Activated T-cell treated with anti-CD3 and anti-CD28 coated beads for 4 hours (primary cell): ENCODE data around the gene NOS1AP.
"Not testable (repeated sequence)": the region's sequence is repeated elsewhere in the genome, so short reads cannot be mapped to it uniquely, and the experiment has no call there.

Source experiments
- DNase-seq: peaks from one replicate; pipeline ENCODE4 v3.0.0-alpha.2; 2020

NOS1AP gene

GRCh38 chr1:162197615-162198421 lies 128.3 kb downstream of the NOS1AP start:
- DNase-seq: no peak

DNA sequence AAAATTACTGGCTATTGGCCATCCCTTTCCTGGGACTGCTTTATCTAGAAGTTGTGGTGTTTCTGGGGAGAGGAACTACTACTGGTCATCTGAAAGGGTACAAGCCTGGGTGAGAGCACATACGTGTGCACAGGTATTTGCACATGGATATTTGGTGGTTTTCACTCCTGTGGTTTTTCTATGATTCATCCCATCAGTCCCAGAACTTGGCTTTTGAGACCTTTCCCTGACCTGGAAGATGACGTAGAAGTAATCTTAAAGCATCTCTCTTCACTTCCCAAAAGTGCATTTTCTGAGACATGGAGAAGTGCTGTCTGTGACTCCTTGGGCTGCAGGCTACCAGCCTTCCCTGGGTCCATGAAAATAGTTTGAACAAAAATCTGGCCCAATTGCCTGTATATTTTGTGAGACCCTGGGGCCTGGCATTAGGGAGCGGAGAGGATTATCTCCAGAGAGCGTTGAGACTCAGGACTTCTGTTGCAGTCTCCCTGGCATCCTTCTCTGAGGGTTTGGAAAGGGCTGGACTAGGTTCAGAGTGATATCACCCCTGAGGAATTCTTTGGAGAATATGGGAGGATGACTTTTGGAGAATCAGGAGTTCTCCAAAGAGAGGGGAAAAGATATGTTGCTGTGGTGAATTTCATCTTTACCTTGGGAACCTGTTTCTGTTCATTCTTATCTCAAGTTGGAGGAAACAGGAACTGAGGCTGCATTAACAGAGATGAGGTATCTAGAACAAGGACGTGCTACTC lies 130.8 kb downstream of the NOS1AP start:
- no peak for DNase-seq

GRCh38 chr1:162201062-162201461 lies 131.6 kb downstream of the NOS1AP start:
- DNase-seq: not testable (repeated sequence)

DNA sequence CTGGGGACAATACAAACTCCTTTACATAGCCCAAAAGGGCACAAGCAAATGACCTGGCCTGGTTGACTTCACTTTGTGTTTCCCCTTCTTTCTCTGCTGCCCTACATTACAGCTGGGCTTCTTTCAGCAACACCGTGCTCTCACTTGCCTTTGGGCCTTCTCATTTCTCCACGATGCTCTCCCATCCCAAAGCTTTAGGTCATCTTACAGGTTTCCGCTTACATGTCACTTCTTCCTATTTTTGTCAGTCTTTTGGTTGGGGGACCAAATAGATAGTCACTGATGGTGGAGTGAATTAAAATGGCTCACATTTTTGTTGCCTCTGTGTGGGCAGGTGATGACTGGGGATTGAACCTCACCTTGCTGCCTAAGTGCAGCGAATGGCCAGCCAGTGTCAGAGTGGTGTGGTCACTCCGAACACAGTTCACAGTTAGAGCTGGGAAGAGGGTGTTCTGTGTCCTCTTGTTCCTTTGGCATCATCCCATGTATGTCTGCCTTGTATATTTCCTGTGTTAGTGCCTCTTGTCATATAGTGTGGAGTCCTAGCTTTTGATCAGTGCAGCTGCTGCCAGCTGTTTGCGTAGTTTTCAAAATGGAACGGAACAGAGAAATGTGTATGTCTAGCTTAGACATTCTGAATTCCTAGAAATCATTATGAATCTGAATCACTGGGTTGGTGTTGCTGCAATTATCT lies 134.8 kb downstream of the NOS1AP start:
- no peak for DNase-seq

- DNase-seq: no peak
These were observed 135.3 kb downstream of the NOS1AP start for GRCh38 chr1:162204823-162205155.

GRCh38 chr1:162206300-162206699 lies 136.8 kb downstream of the NOS1AP start:
- DNase-seq: no peak

- DNase-seq: no peak
These were observed 137.5 kb downstream of the NOS1AP start for GRCh38 chr1:162206749-162207635.

DNA sequence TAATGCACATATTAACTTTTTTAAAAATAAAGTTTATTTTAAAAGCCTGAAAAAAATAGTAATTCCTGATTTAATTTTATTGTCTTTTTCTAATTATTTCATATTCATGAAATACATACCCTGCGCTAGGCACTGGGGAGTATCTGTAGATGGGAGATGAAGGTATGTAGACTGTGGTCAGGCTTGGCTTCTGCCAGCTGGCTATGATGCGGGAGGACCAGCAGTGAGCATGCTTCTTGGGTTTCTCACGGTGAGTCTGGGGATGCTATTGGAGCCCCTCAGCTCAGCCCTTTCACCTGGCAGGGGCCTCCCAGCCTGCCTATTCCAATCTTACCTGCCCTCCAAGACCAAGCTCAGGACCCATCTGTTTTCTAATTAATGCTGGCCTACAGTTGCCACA lies 138.4 kb downstream of the NOS1AP start:
- DNase-seq: no peak

DNA sequence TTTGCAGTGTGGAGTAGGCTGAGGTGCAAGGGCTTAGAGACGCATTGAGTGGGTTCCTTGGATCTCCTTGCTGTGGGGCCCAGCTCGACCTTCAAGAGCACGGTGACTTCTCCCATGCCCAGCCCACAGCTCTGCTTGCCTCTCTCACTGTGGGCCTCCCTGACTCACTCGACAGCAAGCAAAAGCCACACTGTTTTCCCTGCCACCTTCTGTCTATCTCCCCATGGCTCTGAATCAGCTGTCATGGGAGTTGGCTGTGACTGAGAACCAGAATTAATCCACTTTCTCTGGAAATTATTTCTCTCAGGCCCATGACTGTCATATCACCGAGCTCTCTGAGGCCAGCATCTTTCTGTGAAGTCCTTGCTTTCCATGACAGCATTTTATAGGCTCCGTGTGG lies 140.7 kb downstream of the NOS1AP start:
- no peak for DNase-seq

DNA sequence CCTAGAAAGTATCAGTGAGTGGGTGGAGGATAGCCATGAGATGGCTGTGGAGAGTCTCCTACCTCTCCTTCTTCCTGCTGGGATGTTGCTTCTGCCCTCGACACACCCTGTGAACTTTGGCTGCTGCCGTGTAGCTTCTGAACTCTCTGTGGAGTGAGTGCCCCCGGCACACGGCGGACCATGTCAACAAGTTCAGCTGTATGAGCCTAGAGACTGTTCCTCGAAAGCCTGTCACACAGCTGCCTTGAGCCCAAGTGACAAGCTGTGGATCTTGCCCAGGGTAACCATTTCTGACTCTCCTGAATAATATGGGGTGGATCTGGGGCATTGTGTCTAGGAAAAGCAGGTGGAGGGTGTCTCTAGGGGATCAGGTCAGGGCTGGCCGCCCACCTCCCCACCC lies 143.2 kb downstream of the NOS1AP start:
- DNase-seq: no peak

GRCh38 chr1:162213281-162213912 lies 143.9 kb downstream of the NOS1AP start:
- no peak for DNase-seq

DNA sequence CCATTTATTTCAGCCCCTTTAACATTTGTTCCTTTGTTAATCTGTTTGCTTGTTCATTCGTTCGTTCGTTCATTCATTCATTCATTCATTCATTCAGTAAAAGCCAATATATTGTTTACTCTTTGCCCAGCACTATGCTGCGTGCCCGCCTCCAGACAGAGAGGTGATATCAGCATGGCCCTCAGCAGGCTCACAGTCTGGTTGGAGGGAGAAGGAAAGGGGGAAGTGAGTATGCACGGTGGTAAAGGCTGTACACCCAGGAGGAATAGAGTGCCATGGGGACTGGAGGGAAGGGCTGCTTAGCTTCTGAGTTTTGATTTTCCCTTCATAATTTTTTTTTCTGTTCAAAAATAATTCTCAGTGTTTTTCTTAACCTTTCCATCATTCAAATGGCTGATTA lies 144.7 kb downstream of the NOS1AP start:
- no peak for DNase-seq

- no peak for DNase-seq
These were observed 146.4 kb downstream of the NOS1AP start for GRCh38 chr1:162215902-162216301.

- DNase-seq: no peak
These were observed 147.1 kb downstream of the NOS1AP start for GRCh38 chr1:162216604-162217003.

DNA sequence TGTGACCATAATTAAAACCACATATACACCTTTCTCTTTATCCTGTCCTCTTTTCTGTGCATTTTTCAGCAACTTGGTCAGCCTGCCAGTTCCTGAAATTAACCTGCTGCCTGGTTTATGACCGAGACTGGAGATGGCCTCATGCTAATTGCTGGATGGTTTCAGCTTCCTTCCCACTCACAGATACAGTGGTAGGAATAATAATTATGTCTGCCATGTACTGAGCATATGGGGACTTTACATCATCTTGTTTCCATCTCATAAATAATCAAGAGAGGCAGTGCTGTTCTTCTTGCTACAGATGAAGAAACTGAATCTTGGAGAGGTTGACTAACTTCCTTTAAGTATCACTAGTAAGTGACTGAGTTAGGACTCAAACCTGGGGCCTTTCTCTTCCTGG lies 148.2 kb downstream of the NOS1AP start:
- no peak for DNase-seq

DNA sequence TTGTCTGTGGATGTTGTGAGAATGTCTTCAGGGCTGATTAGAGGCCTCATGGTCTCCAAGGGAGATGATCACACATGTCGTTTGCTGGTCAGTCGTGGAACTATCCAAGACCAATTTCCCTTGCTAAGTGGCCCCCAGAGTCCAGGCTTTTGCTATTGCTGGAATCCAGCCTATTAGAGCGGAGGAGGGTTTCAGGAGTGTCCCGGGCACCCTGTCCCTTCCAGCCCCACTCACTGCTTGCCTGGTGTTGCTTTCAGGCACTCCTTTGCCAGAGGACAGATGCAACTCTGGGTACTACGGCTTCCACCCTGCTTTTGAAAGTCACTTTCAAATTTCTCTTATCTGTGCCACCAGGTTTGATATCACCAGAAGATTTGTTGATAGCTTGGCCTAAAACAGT lies 149.1 kb downstream of the NOS1AP start:
- no peak for DNase-seq

- no peak for DNase-seq
These were observed 149.5 kb downstream of the NOS1AP start for GRCh38 chr1:162218975-162219374.

DNA sequence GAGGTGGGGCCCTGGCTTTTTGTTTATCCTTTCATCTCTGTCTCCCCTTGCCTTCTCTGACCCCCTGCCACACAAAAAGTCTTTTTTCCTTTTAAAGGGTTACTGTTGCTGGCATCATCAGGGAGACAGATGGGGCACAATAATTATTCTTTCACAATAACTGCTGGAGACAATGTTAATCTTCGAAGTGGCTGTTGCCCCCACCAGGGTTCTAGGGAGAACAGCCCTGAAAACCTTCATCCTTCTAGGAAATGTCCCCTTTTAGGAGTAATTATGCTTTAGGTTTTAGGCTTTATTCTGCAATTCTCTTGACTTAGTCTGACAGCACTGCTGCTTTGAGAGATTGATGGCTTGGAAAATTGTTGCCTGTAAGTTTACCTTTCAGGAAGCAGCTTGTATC lies 150.0 kb downstream of the NOS1AP start:
- no peak for DNase-seq

DNA sequence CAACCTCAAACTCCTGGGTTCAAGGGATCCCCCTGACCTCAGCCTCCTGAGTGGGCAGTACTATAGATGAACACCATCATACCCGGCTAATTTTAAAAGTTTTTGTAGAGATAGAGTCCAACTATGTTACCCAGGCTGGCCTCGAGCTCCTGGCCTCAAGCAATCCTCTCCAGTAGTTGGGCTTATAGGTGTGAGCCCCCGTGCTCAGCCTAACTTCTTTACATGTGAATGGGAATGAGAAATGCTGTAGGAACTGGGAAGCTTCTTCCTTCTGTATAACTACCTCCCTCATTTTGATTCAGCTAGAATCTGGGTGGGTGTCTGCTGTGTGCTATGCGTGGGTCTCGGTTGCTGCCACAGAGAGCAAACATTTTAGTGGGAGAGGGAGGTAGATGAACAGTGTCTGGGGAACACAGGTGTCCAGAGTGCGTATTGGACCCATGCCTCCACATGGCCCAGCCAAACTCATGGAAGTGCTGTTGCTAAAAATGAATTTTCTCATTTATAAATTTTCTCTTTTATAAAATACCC lies 150.6 kb downstream of the NOS1AP start:
- no peak for DNase-seq

DNA sequence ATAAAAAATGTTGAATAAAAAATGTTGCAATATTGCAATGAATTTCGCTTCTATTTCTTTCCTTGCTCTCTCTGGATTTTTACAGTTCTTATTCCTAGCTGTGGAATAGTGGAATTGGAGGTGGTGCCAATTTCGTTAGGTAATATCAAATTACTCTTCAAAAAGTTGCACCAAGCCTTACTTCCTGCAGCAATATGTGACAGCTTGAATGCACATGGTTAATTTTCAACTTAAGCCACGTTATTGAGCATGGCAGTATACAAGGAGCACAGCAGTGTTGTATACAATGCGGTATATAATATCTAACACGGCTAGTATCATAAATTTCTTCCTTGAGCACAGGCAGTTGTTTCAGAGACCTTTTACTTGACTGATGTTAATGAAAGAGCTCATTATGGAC lies 152.5 kb downstream of the NOS1AP start:
- no peak for DNase-seq

DNA sequence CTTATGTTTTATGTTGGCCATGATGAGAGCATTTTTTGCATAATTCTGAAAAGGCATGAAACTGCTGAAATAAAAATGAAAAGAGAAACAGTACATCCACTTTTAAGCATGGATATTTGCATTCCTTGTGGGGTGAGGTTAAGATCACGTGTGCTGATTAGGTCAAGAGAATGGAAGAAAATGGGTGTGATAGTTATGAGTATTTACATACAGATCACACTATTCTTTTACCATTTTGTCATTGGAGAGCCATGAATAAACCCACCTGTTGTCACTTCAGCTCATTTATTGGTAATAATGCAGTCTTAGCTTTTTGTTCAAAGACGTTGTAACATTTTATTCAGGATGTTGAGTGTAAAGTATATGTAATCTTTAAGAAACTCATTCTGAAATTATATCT lies 153.2 kb downstream of the NOS1AP start:
- no peak for DNase-seq

DNA sequence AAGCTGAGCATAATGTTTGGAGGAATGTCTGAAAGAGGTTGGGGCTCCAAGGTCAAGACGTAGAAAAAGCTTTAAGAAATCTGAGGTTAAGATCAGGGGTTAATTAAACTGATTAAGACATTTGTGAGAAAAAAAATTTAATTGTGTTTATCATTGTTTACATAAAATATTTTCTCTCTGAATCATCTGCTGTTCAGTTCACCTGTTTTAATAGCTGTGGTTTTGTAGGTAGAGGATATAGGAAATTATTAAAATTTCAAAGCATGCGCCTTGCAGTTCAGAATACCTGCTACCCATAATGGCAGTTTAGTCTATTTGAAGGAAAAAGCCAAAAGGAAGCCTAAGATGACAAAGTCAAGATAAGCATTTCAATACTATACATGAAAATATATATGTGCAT lies 154.0 kb downstream of the NOS1AP start:
- no peak for DNase-seq
